H1 (cell line): ENCODE data around the gene ABHD17B. TPM values are rescaled to one million over a fixed set of nuclear protein-coding genes. Genes with fewer than 3 reads are reported as not detected.

Experiments used
- BCL11A ChIP-seq, 2 experiments: IDR thresholded peaks; one replicate each; pipeline ENCODE4 v1.6.1; 2011; ENCODE audit warnings: low read depth in 2 of 2, low read length in 2 of 2, mild to moderate bottlenecking in 2 of 2
- CBX5 ChIP-seq: fragments of 300-800, 300-1000 bp; sonication (generic); IDR thresholded peaks from 2 replicates; pipeline ENCODE4 v1.7.1; 2016; ENCODE audit warnings: antibody characterized with exemption, low read length, low read depth
- CHD7 ChIP-seq: fragments of 300-600 bp; sonication (generic); IDR thresholded peaks from 2 replicates; pipeline ENCODE4 v1.7.1; 2012; ENCODE audit warnings: low read length, moderate library complexity, mild to moderate bottlenecking, inconsistent platforms; ENCODE audit not compliant: insufficient replicate concordance
- EP300 ChIP-seq, 2 experiments: IDR thresholded peaks; 1 replicate in 1 of 2; 2 replicates in 1 of 2; pipeline ENCODE4 v1.6.1; 2011 to 2012; ENCODE audit warnings: low read depth in 2 of 2, low read length in 2 of 2, mild to moderate bottlenecking in 2 of 2, borderline replicate concordance in 1 of 2, inconsistent platforms in 1 of 2, moderate library complexity in 1 of 2
- HDAC6 ChIP-seq: IDR thresholded peaks from one replicate; pipeline ENCODE4 v1.7.1; 2012; ENCODE audit warnings: low read depth, mild to moderate bottlenecking, inconsistent platforms, low read length, moderate library complexity
- JUN ChIP-seq: IDR thresholded peaks from 2 replicates; pipeline ENCODE4 v1.6.1; 2011; ENCODE audit warnings: low read depth, mild to moderate bottlenecking, improper control_type of control experiment, low read length
- KDM4A ChIP-seq: IDR thresholded peaks from one replicate; pipeline ENCODE4 v1.7.1; 2012; ENCODE audit warnings: low read depth, mild to moderate bottlenecking, moderate library complexity, low read length, inconsistent platforms; ENCODE audit not compliant: severe bottlenecking
- SRF ChIP-seq: IDR thresholded peaks from 2 replicates; pipeline ENCODE4 v1.6.1; 2011; ENCODE audit warnings: mild to moderate bottlenecking, low read depth, low read length, moderate library complexity
- TAF1 ChIP-seq: IDR thresholded peaks from 2 replicates; pipeline ENCODE4 v1.6.1; 2011; ENCODE audit warnings: mild to moderate bottlenecking, low read depth, low read length
- polyA plus RNA-seq, 7 experiments: library from polyadenylated mRNA; depleted of rRNA in 3 of 7; stranded (reverse) in 5 of 7; unstranded in 2 of 7; fragments of >200 nt in 5 of 7; fragments of 200-250 nt in 2 of 7; gene quantifications; 1 replicate in 5 of 7; 2 replicates in 1 of 7; 4 replicates in 1 of 7; pipeline versions ENCODE4 v1.2.1 to v1.2.3, GENCODE V29; 2011 to 2013; ENCODE audit warnings: missing spikeins in 2 of 7, mixed read lengths in 2 of 7
- total RNA-seq: library from RNA; stranded (reverse); fragmentation: NEBNext Ultra II Directional; extraction: Animal tissue kit (Norgen Biotek cat#: 25700); gene quantifications from 2 replicates; pipeline ENCODE4 v1.2.1, GENCODE V29; 2021
- TF ChIP-seq, protein P1 (sequence below): IDR thresholded peaks from 2 replicates; pipeline ENCODE4 v1.6.1; 2011; ENCODE audit warnings: low read length, improper control_type of control experiment
- TF ChIP-seq, protein P2 (sequence below): IDR thresholded peaks from 2 replicates; pipeline ENCODE4 v1.6.1; 2012; ENCODE audit warnings: inconsistent platforms

ABHD17B gene
- total and polyA plus RNA-seq, 2 of the 8 experiments (the other 6 are each of a cell fraction or from before 2014, with no cell fraction given) = 37.2 to 60.8 TPM

DNA sequence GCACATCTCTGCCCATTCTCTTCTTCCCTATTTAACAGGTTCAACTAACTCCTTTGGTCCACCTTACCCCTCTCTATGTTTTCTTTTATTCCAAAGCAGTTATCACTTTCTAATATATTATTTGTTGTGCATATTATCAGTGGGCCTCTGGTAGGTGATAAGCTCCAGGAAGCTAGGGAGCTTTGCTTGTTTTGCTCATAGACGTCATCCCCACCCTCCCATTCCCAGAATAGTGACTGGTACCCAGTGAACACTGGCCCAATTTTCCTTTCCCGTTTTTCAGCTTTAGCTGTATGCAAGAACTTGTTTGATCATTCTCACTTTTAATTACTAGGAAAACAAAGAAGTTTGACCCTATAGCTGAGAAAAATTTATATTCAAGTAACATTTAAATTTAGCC, 6.9 kb downstream of the ABHD17B start (continued):
- TF ChIP-seq, protein P1, sequence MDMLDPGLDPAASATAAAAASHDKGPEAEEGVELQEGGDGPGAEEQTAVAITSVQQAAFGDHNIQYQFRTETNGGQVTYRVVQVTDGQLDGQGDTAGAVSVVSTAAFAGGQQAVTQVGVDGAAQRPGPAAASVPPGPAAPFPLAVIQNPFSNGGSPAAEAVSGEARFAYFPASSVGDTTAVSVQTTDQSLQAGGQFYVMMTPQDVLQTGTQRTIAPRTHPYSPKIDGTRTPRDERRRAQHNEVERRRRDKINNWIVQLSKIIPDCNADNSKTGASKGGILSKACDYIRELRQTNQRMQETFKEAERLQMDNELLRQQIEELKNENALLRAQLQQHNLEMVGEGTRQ = no peak
- TF ChIP-seq EP300 (IDR thresholded peaks at IDR 0.05; ENCODE audit: borderline replicate concordance in 1 of 2, low read depth in 2 of 2, low read length in 2 of 2) (no peak), KDM4A (no peak), CHD7 (no peak), BCL11A (IDR thresholded peaks at IDR 0.05; ENCODE audit: low read depth in 2 of 2, low read length in 2 of 2) (no peak), TAF1 (no peak), SRF (no peak), CBX5 (no peak), HDAC6 (no peak), JUN (no peak)
- TF ChIP-seq, protein P2, sequence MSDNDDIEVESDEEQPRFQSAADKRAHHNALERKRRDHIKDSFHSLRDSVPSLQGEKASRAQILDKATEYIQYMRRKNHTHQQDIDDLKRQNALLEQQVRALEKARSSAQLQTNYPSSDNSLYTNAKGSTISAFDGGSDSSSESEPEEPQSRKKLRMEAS = no peak
